NCI-H345 treated with DMSO at 0.1 percent for 48 hours (cell line): Measurements from ENCODE around the gene NSMF.
"Not testable (repeated sequence)": the region's sequence is repeated elsewhere in the genome, so short reads cannot be mapped to it uniquely, and the experiment has no call there.

Experiments used
- DNase-seq: peaks from one replicate; lab custom pipeline; 2025; ENCODE audit not compliant: unreplicated experiment; lab: John Stamatoyannopoulos, UW

The NSMF gene

DNA sequence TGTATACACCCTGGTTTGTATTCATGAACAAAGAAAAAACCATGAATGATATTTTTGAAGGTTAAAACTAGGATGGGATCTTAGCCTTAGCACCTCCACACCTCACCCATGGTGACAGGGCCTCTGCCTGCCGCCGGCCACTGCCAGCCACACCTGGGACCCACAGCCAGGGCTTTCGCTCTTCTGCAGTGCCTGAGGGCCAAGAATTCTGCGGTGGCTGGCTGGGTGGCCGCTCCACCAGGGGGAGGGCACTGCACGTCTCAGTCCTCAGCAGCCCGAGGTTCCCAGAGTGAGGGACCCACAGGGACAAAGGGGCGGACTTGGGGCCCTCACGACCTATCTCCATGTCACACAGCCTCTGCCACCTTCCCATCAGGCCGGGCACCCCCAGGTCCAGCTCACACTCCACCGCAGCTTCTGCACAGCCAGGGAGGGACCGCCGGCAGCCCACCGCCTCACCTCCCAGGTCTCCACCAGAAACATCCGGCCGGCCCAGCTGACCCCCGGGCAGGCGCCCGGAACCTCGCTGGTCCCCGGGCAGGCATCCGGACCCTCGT lies 43.0 kb downstream of the NSMF start:
- no peak for DNase-seq

- DNase-seq = no peak
These were observed 43.7 kb downstream of the NSMF start for GRCh38 chr9:137415451-137415850.

GRCh38 chr9:137412431-137412830 lies 46.7 kb downstream of the NSMF start:
- no peak for DNase-seq

DNA sequence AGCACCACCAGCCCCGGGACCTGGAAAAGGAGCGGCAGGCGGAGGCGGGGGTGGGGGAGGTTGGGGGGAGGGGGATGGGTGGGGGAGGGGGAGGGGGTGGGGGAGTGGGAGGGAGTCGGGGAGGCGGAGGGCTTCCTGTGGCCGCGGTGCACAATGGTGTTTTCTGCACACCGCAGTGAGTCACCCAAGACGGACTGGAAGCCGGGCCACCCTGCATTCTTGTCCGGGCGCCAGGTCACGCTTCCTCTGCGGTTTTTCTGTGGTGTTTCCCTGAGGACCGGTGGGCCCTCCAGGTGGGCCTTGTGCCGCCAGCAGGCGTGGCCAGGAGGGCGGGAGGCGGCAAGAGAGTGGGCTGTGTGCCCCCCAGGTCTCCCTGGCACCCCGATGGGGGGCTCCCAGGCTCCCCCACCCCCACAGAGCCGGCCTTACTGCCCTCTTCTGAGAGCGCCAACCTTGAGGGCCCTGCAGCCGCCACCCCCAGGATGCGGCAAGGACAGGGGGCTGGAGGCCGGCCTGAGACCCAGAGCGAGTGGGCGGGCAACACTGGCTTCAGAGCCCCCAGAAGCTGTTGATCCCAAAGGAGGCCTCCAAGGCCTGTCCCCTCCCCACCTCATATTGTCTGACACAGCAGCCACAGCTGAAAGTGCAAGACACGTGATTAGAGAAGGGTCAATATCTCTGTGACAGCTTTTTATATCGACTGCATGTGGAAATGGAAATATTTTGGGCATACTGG lies 47.3 kb downstream of the NSMF start:
- DNase-seq = no peak

GRCh38 chr9:137411260-137411644 lies 47.9 kb downstream of the NSMF start:
- DNase-seq = no peak

- no peak for DNase-seq
These were observed 48.3 kb downstream of the NSMF start for GRCh38 chr9:137410891-137411249.

- DNase-seq = not testable (repeated sequence)
These were observed 48.8 kb downstream of the NSMF start for GRCh38 chr9:137410236-137410890.

DNA sequence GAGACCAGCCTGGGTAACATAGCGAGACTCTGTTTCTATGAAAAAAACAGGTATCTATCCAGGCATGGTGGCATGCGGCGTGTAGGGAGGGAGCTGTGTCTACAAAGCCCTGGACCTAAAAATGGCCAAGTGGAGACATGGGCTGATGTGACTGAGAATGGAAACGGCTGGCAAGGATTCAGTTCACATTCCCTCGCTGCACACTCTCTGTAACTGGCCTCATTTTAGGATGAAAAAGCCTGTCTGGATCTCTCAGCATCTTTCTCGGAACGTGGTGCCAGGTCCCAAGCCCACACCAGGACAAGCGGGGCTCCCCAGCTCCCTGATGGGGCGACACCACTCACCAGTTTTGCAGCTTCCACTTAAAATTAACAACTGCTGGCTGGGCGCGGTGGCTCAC lies 49.6 kb downstream of the NSMF start:
- no peak for DNase-seq

DNA sequence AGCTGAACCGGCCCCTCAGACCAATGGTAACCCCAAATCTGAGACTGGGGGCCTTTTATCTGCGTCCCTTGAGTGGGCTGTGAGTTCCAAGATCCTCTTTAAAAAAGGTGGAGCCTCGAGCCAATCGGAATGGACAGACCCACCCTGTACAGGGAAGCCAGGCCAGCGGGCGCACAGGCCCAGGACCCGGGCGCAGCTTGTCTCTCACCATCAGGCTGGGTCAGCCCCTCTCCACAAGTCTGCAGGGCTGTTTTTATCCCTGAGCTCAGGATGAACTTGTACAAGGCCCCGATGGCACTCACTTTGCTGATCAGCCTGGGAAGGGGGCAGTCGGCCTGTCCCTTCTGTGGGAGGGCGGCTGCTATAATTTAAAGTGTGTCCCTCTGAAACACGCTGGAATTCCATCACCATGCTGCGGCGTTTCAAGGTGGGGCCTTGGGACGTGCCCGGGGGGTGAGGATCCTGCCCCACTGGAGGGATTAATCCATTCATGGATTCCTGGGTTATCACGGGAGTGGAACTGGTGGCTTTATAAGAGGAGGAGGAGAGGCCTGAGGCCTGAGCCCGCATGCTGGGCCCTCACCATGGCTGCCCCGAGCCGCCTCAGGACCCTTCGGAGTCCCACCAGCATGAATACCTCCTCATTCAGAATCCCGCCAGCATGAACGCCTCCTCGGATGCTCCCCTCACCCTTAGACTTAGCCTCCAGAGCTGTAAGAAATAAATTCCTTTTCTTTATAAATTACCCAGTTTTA lies 50.3 kb downstream of the NSMF start:
- DNase-seq = no peak

GRCh38 chr9:137407590-137408300 lies 51.4 kb downstream of the NSMF start:
- DNase-seq = no peak

DNA sequence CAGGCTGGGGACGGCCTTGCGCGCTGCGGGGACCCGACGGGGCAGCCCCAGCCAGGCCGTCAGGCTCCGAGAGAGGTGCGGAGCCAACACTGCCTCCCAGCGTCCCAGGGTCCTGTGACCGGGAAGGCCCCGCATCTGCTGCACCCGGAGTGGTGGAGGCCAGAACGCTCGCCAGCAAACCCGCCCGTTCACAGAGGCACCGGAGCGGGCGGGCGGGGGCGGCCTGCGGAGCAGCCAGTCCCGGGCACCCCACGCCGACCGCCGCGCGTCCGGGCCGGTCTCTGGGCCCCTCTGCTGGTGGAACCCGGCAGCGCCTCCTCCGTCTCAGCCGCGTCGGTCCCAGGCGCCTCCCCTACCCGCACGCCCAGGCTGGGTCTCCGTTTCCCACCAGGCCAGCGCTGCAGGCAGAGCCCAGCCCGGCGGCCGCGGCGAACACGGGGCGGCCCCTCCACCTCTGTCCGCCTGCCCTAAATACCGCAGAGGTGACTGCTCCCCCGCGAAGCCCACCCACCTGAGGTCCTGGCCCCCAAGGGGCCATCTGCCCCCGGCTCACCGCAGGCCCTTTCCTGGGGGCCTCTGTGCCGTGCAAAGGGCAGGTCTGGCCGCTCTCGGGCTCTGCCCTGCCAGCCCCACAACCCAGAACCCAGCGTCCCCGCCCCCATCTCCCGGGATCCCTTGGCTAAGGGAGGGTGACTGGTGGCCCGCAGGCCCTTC lies 52.1 kb downstream of the NSMF start:
- peak; percentile 15 for DNase-seq

GRCh38 chr9:137406085-137406760 lies 52.9 kb downstream of the NSMF start:
- no peak for DNase-seq

DNA sequence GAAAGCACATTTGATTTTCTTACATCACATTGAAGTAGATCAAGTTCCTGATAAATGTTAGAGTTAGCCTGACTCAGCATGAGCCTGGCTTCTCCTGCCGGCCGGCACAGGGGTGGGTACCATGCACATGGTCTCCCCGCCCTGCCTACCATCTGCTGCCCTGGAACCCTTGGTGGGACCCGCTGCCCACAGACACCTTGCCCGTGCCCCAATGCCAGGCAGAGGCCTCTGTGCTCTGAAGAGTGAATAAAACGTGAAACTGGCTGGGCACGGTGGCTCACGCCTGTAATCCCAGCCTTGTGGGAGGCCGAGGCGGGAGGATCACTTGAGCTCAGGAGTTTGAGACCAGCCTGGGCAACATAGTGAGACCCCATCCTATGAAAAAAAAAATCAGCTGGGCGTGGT lies 53.5 kb downstream of the NSMF start:
- no peak for DNase-seq

- no peak for DNase-seq
These were observed 54.1 kb downstream of the NSMF start for GRCh38 chr9:137404961-137405567.

DNA sequence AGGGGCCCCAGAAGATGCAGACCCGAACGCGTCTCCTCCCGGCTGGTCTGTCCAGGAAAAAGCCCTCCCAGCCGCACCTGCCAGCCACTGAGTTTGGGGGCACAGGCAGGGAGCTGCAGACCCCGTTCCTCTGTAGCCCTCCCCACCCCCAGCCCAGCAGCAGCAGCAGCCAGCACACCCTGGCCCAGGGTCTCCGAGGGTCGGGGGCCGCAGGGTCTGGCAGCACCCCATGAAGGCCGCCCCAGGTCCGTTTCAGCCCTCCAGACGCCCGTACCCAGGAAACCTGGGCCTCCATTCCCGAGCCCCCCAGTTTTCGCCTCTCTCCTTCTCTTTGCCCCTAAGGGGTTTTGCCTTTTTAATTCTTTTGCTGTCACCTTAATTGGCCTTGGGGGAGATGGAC lies 55.9 kb downstream of the NSMF start:
- DNase-seq = no peak

- DNase-seq = no peak
These were observed 56.4 kb downstream of the NSMF start for GRCh38 chr9:137402746-137403145.

GRCh38 chr9:137398561-137399468 lies 60.3 kb downstream of the NSMF start:
- no peak for DNase-seq

DNA sequence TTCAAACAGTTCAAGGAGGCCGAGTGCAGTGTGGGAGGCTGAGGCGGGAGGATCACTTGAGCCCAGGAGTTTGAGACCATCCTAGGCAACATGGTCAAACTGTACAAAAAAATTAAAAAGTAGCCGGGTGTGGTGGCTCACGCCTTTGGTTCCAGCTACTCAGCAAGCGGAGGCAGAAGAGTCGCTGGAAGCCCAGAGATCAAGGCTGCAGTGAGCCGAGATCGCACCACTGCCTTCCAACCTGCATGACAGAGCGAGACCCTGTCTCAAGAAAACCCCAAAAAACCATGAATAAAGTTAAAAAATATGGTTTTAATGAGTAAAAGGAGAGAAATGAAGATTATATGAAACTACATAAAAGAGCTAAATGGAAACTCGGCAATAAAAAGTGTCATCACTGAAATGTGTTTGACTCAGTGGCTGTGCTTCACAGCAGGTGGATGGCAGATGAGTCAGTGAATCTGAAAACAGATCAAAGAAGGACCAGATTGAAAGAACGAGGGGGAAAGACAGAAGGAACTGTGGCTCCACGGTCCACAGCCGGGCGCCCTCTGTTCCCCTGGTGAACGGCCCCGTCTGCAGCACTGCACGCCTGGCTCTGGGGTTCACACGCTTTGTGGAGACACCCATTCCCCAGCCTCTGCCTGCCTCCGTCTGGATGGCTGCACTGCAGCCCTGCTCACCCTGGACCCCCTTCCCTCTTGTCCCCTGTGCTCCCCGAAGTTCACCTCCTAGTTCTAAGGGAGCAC lies 61.3 kb downstream of the NSMF start:
- DNase-seq = no peak
